NCI-H526 (cell line): Measurements from ENCODE around the gene LHX2.

Experiments used
- DNase-seq, 2 experiments: peaks; one replicate each; lab custom pipeline; 2025; lab: John Stamatoyannopoulos, UW

LHX2 gene

DNA sequence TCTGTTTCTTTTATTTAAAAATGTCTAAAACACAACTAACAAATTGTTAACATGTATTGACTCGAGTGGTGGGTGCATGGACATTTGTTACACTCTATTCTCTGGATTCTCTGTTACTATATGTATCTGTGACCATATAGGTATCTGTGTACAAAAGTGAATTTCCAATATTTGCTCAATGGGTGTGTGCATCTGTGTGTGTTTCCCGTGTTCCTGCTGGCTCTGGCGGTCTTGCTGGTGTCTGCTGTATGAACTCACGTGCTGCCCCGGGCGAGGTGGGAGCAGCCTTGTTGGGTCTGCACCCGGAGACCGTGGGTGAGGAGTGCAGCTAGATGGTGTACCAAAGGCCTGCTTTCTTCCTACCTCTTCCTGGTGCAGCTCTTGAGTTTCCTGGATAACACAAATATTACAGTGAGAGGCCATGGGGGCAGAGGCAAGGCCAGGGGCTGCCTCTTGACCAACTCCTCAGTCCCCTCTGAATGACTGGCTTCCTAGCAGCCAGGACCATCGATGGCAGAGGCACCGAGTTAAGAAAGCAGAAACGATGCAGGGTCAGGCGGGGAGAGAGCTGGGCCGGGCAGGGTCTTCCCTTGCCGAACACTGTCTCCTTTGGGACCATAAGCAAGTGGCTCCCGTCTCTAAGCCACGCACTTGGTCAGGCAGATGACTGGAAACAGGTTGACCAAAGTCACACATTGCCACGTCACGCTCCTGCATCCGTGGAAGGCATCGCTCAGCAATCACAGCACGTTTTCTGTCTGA is 49.5 kb downstream of the LHX2 start:
- no peak for DNase-seq

DNA sequence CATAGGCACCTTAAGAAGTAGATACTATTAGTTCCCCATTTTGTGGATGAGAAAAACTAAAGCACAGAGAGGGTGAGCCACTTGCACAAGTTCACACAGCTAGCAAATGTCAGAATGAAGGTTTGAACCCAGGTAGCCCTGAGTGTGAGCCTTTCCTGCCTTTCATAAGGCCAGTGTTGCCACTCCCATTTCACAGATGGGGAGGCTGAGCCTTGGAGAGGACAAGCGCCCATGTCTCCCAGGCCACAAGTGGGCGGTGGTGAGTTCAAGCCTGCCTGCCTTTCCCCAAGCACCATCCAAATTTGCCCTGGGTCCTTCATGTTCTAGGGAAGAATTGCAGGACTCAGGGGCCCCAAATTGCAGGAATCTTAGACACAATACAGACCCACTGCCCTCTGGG is 50.6 kb downstream of the LHX2 start:
- DNase-seq, result no peak

DNA sequence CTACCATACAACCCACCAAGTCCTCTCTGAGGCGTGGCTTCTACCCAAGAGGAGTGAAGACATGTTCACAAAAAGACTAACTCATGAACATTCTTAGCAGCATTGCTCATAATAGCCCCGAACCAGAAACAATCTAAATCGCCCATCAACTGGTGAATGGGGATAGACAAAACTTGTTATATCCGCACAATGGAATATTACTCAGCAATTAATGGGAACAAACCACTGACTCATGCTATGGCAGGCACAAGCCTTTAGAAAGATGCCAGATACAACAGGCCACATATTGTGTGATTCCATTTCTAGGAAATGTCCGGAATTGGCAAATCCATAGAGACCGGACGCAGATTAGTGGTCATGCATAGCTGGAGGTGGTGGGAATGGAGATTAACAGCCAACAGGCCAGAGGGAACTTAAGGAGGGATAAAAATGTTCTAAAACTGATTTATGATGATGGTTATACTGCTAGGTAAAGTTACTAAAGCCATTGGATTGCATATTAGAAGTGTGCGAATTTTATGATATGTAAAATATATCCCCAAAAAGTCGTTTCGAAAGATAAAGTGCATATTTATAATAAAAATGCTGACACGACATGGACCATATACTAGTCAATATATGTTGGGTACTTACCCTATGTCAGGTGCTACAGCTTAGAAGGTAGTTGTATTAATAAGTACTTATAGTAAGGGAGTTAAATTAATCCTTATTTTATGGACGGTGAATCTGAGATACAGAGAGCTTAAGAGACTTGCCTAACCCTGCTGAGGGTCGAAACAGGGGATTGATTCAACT is 55.4 kb downstream of the LHX2 start:
- no peak for DNase-seq

DNA sequence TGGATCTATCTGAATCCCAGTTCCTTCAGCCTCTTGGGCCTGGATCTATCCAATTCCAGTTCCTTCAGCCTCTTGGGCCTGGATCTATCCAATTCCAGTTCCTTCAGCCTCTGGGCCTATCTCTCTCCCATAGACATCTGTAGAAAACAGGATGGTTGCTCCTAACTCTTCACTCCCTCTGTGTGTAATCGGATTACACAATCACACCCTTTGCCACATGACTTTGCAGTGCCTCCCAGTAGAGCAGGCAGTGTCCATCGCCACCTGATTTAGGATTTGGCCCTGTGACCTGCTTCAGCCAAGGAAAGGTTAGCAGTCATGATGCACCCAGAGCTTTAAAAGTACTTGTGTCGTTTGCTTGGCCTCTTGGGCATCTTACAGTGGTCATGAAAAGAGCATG is 56.7 kb downstream of the LHX2 start:
- no peak for DNase-seq

DNA sequence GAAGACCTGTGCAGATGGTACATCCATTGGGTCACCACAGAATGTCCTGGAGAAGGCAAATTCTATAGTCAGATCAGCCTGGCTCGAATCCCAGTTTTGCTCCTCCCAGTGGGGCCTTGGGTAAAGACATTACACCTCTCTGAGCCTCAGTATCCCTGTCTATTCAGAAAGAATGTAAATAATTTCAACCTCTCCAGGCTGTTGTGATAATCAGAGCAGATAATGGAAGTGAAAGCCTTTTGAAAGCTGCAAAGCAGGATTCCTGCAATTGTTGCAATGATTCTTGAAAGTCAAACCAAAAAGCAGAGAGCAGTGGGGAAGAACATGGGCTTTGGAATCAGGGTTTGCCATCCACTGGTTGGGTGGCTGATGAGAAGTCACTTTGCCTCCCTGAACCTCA is 63.2 kb downstream of the LHX2 start:
- DNase-seq, result no peak

DNA sequence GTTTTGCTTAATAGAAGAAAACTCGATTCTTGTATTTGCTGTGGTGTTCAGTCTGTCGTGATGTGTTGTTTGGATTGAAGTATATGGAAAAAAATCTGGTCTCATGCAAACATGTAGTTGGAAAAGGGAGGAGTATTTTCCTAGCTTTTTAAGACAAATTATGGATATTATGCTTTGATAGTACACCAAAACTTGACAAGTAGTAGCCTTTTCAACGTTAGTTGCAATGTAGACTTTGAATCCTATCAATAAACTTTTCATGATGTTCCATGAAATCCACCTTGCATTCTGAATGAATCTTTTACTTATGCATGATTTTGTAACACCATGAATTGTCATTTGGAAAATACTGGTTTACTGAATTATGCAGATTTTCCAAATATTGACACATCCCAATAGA is 64.2 kb downstream of the LHX2 start:
- DNase-seq, result no peak

DNA sequence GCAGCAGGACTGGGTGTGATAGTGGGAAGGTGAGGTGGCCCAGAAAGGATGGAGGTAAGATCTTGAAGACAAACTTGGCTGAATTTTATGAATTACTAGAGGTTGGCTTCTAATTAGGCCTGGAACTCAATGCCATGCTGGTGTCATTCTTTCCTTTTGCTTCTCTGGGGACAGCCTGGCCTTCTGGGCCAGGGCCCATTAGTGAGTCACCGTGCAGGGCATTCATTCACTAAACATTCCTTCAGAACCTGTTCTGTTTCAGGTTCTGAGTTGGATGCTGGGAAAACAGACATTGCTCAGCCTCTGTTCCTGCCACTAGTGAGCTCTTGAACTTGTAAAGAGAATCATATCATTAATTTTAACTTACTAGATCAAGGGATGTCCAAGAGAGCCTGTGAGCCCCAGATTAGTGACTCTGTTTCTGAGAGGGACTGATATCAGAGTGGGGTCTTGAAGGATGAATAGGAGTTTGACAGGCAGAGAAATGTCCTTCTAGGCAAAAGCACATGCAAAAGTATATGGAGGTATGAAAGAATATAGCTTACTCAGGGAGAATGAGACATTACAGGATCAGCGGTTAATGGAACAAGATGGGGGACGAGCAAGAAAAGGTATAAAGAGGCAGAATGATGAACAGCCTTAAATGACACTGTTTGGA is 66.5 kb downstream of the LHX2 start:
- no peak for DNase-seq

DNA sequence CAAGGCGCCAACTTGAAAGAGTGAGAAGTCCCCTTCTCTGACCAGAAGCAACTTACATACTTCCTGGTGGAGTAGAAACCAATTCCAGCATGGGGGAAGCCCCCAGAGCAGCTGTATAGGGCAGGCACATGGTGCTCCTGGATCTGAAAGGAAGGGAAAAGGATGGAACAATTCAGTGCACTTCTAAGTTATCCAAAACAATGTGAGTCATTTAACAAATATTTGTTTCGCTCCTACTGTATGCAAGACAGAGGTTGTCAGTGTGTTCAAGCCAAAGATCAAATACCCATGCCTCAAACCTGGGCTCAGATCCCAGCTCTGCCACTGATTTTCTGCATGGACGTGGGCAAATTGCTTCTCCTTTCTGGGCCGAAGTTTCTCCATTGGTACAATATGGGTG is 67.1 kb downstream of the LHX2 start:
- no peak for DNase-seq

DNA sequence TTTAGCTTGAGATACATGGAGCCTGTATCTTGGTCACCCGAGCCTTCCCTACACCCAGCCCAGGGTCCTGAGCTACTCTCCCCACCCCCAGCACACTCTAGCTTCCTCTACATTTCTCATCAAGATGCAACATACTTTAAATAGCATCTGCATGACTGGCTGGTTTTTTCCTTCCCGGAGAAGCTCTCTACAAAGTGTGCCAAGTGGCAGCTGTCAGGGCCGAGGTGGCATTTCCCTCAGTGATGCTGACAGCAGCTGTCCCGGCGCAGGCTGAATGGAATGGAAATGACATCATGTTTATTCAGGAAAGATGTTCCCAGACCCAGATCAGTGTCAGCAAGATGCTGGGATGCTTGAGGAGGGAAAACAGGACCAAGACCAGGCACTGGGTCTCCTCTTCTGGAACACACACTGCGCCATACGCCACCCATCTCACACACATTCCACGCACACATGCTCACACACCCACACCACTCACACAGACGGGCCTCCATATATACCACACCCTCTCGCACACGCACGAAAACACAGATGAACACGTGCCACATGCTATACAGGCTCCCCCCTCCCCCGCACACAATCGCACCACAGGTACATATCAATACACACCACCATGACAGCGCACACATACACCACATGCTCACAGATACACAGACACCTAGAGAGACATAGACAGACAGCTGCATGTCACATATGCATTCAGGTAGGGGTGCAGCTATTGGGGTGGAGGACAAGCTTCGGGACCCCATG is 67.8 kb downstream of the LHX2 start:
- no peak for DNase-seq

DNA sequence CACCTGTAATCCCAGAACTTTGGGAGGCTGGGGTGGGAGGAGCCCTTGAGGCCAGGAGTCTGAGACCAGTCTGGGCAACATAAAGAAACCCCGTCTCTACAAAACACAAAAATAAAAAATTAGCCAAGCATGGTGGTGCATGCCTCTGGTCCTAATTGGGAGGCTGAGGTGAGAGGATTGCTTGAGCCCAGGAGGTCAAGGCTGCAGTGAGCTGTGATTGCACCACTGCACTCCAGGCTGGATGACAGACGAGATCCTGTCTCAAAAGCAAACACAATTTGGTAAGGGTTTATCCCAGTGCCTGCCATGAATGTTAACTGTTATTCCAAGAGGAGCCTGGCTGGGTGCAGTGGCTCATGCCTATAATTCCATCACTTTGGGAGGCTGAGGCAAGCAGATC is 71.1 kb downstream of the LHX2 start:
- no peak for DNase-seq
